Measurements from ENCODE around the gene MAGI2. TPM values are rescaled to one million over a fixed set of nuclear protein-coding genes. Genes with fewer than 3 reads are reported as not detected.

MAGI2 gene
- total RNA-seq, 2 donors from 2014 or later = 18.3 to 31.8 TPM

DNA sequence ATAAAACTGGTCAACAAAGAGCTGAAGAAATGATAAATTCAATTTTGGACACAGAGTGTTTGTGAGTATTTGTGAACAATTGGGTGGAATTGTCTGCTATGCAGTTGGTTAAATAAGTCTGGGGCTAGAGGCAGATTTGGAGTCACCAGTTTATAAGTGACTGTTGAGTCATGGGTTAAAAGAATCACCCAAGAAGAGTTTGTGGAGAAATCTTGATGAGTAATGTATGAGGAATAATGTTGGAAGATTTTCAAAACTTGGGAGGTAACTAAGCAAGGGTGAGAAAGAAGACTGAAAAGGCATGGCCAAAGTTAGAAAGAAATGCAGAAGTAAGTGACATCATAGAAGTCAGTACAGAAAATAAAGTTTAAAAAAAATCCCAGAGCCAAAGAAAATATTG, 750.7 kb downstream of the MAGI2 start:
- TF ChIP-seq, protein P1, sequence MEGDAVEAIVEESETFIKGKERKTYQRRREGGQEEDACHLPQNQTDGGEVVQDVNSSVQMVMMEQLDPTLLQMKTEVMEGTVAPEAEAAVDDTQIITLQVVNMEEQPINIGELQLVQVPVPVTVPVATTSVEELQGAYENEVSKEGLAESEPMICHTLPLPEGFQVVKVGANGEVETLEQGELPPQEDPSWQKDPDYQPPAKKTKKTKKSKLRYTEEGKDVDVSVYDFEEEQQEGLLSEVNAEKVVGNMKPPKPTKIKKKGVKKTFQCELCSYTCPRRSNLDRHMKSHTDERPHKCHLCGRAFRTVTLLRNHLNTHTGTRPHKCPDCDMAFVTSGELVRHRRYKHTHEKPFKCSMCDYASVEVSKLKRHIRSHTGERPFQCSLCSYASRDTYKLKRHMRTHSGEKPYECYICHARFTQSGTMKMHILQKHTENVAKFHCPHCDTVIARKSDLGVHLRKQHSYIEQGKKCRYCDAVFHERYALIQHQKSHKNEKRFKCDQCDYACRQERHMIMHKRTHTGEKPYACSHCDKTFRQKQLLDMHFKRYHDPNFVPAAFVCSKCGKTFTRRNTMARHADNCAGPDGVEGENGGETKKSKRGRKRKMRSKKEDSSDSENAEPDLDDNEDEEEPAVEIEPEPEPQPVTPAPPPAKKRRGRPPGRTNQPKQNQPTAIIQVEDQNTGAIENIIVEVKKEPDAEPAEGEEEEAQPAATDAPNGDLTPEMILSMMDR (IDR thresholded peaks at IDR 0.05) = no peak
- H3K36me3 ChIP-seq = no peaks in the 10 kb centered on the region
- DNase-seq (ENCODE audit: low spot score) = no peak
- ATAC-seq (ENCODE audit: insufficient number of reproducible peaks, low FRiP score, low read depth) = peak; percentile 99
- no peaks in the 10 kb centered on the region for H3K9me3 ChIP-seq
- peaks cover 8 to 14% of the 10 kb centered on the region in 2 donors for H3K4me1 ChIP-seq (ENCODE audit: control insufficient read depth in 1 of 2, low read depth in 2 of 2)
- H3K4me3 ChIP-seq = no peak overlapping the region
- no peaks in the 10 kb centered on the region for H3K27me3 ChIP-seq (replicated peaks; ENCODE audit: insufficient read depth)
- H3K27ac ChIP-seq = peak overlapping the region in 1 of 2 donors; percentile 42

DNA sequence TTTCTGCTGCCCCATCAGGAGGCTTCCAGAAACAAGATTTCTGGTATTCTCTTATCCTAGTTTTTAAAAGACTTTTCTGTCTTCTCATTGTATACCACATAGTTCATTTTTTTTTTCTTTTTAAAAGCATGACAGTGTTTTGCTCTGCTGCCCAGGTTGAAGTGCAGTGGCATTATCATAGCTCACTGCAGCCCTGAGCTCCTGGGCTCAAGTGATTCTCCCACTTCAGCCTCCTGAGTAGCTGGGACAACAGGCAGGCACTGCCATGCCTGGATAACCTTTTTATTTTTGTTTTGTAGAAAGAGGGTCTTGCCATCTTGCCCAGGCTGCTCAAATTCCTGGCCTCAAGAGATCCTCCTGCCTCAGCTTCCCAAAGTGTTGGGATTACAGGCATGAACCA, 757.6 kb downstream of the MAGI2 start:
- Histone ChIP-seq H3K27me3 (replicated peaks; ENCODE audit: insufficient read depth) (no peaks in the 10 kb centered on the region), H3K4me1 (ENCODE audit: control insufficient read depth in 1 of 2, low read depth in 2 of 2) (no peaks in the 10 kb centered on the region), H3K27ac (no peak overlapping the region), H3K9me3 (no peaks in the 10 kb centered on the region), H3K36me3 (no peaks in the 10 kb centered on the region), H3K4me3 (no peak overlapping the region)
- no peak for DNase-seq (ENCODE audit: low spot score)
- no peak for ATAC-seq (ENCODE audit: insufficient number of reproducible peaks, low FRiP score, low read depth)
- TF ChIP-seq, protein P1 (IDR thresholded peaks at IDR 0.05) = no peak

DNA sequence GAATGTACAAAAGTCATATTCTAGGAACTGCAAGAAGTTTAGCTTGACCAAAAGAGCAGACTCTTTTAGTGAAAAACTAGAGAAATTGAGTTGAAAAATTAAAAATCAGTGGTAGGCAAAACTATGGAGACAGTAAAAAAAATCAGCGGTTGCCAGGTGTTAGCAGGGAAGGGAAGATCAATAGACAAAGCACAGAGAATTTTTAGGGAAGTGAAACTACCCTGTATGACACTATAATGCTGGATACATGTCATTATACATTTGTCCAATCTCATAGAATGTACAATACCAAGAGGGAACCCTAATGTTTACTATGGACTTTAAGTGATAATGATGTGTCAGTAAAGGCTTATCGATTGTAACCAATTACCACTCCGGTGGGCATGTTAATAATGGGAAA, 761.9 kb downstream of the MAGI2 start:
- DNase-seq (ENCODE audit: low spot score) (no peak), ATAC-seq (ENCODE audit: insufficient number of reproducible peaks, low FRiP score, low read depth) (no peak)
- Histone ChIP-seq H3K27ac (no peak overlapping the region), H3K4me3 (no peak overlapping the region), H3K4me1 (ENCODE audit: control insufficient read depth in 1 of 2, low read depth in 2 of 2) (no peaks in the 10 kb centered on the region), H3K9me3 (no peaks in the 10 kb centered on the region), H3K27me3 (replicated peaks; ENCODE audit: insufficient read depth) (no peaks in the 10 kb centered on the region), H3K36me3 (no peaks in the 10 kb centered on the region)
- TF ChIP-seq, protein P1 (IDR thresholded peaks at IDR 0.05) = no peak

DNA sequence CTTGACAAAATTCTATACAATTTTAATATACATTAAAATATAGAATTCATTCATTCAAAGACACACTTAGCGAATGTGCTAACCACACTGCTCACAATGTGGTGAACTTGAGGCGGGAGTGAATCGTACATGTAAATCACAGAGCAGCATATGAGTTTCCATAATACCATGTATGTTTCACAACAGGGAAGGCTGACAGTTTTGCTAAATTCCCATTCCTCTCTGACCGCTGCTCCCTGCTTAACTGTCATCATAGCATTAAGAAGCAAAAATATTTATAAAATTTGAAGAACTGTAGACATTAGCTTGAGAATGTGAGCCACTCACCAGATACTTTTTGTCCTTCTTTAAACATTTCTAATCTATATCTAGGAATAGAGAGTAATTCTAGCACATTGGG, 763.3 kb downstream of the MAGI2 start:
- Histone ChIP-seq H3K27ac (no peak overlapping the region), H3K9me3 (no peaks in the 10 kb centered on the region), H3K36me3 (no peaks in the 10 kb centered on the region), H3K27me3 (replicated peaks; ENCODE audit: insufficient read depth) (no peaks in the 10 kb centered on the region), H3K4me1 (ENCODE audit: control insufficient read depth in 1 of 2, low read depth in 2 of 2) (peaks cover 0 to 2% of the 10 kb centered on the region in 2 donors), H3K4me3 (no peak overlapping the region)
- DNase-seq (ENCODE audit: low spot score) = no peak
- TF ChIP-seq, protein P1 (IDR thresholded peaks at IDR 0.05) = no peak
- no peak for ATAC-seq (ENCODE audit: insufficient number of reproducible peaks, low FRiP score, low read depth)

DNA sequence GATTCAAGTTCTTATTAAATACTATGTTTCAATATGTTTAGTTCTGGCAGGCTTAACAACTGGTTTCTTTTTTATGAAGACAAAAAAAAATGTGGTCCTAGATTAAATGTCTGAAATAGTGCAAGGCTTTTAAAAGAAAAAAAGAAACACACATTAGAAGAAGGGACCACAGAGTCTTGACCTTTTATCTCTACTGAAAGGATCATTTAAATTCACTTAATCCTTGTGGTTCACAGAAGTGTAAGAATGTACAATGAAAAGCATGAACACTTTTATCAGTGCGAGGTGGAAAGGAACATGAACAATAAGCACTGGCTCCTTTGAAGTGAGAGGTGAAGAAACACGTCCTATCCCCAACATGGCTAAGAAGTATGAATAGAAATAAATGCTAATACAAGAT, 765.1 kb downstream of the MAGI2 start:
- Histone ChIP-seq H3K36me3 (no peaks in the 10 kb centered on the region), H3K4me1 (ENCODE audit: control insufficient read depth in 1 of 2, low read depth in 2 of 2) (peaks cover 4% of the 10 kb centered on the region in 2 donors), H3K9me3 (no peaks in the 10 kb centered on the region), H3K27me3 (replicated peaks; ENCODE audit: insufficient read depth) (no peaks in the 10 kb centered on the region), H3K4me3 (no peak overlapping the region), H3K27ac (no peak overlapping the region)
- DNase-seq (ENCODE audit: low spot score) = no peak
- TF ChIP-seq, protein P1 (IDR thresholded peaks at IDR 0.05) = no peak
- no peak for ATAC-seq (ENCODE audit: insufficient number of reproducible peaks, low FRiP score, low read depth)
